Cortex of kidney (tissue), 1 donor: ENCODE results near the gene HDAC7.
"Not testable (repeated sequence)": the region's sequence is repeated elsewhere in the genome, so short reads cannot be mapped to it uniquely, and the experiment has no call there.

ENCODE experiments used
- DNase-seq: peaks from one replicate; lab custom pipeline; 2025; lab: John Stamatoyannopoulos, UW

HDAC7 gene

GRCh38 chr12:47828976-47829482 is 9.3 kb upstream of the HDAC7 start:
- DNase-seq, result no peak

GRCh38 chr12:47828008-47828975 is 8.6 kb upstream of the HDAC7 start:
- DNase-seq, result no peak

- DNase-seq, result no peak
These were observed 5.5 kb upstream of the HDAC7 start for GRCh38 chr12:47825173-47825639.

GRCh38 chr12:47824635-47825034 is 4.9 kb upstream of the HDAC7 start:
- no peak for DNase-seq

- no peak for DNase-seq
These were observed 4.5 kb upstream of the HDAC7 start for GRCh38 chr12:47824198-47824597.

- DNase-seq, result no peak
These were observed 3.9 kb upstream of the HDAC7 start for GRCh38 chr12:47823422-47824086.

- DNase-seq, result no peak
These were observed 3.2 kb upstream of the HDAC7 start for GRCh38 chr12:47822863-47823262.

GRCh38 chr12:47822401-47822800 is 2.7 kb upstream of the HDAC7 start:
- no peak for DNase-seq

- DNase-seq, result no peak
These were observed 1.6 kb upstream of the HDAC7 start for GRCh38 chr12:47821346-47821706.

GRCh38 chr12:47820631-47821345 is 1.1 kb upstream of the HDAC7 start:
- DNase-seq, result no peak

- no peak for DNase-seq
These were observed 386 bp downstream of the HDAC7 start for GRCh38 chr12:47819138-47819895.

- no peak for DNase-seq
These were observed 1.1 kb downstream of the HDAC7 start for GRCh38 chr12:47818467-47819137.

GRCh38 chr12:47818007-47818376 is 1.7 kb downstream of the HDAC7 start:
- no peak for DNase-seq

- DNase-seq, result no peak
These were observed 2.3 kb downstream of the HDAC7 start for GRCh38 chr12:47817272-47818006.

- DNase-seq, result no peak
These were observed 3.1 kb downstream of the HDAC7 start for GRCh38 chr12:47816403-47817271.

GRCh38 chr12:47815447-47815846 is 4.3 kb downstream of the HDAC7 start:
- not testable (repeated sequence) for DNase-seq

- no peak for DNase-seq
These were observed 5.0 kb downstream of the HDAC7 start for GRCh38 chr12:47814539-47815170.

GRCh38 chr12:47813511-47814196 is 6.0 kb downstream of the HDAC7 start:
- no peak for DNase-seq
